Measurements from ENCODE around the gene LATS2.
"Not testable (repeated sequence)": the region's sequence is repeated elsewhere in the genome, so short reads cannot be mapped to it uniquely, and the experiment has no call there.

Gene LATS2

GRCh38 chr13:20980430-20980829 lies 81.0 kb downstream of the LATS2 start:
- Mint-ChIP-seq H3K4me1 (no peaks in the 10 kb centered on the region), H3K36me3 (peaks cover 14 to 18% of the 10 kb centered on the region in 2 donors), H3K27me3 (no peaks in the 10 kb centered on the region), H3K4me3 (no peak overlapping the region), H3K9me3 (no peaks in the 10 kb centered on the region), H3K27ac (no peak overlapping the region)
- ATAC-seq (replicated peaks) (no peak), DNase-seq (no peak)

- Mint-ChIP-seq H3K4me1 (no peaks in the 10 kb centered on the region), H3K9me3 (no peaks in the 10 kb centered on the region), H3K4me3 (no peak overlapping the region), H3K27ac (no peak overlapping the region), H3K27me3 (no peaks in the 10 kb centered on the region), H3K36me3 (peaks cover 22 to 24% of the 10 kb centered on the region in 2 donors)
- no peak for DNase-seq
- no peak for ATAC-seq (replicated peaks)
Measured at GRCh38 chr13:20977394-20977793, 84.0 kb downstream of the LATS2 start.

GRCh38 chr13:20974981-20975585 lies 86.3 kb downstream of the LATS2 start:
- no peak for ATAC-seq (replicated peaks)
- Mint-ChIP-seq H3K36me3 (peaks cover 10 to 16% of the 10 kb centered on the region in 2 donors), H3K4me3 (no peak overlapping the region), H3K9me3 (no peaks in the 10 kb centered on the region), H3K27me3 (no peaks in the 10 kb centered on the region), H3K4me1 (no peaks in the 10 kb centered on the region), H3K27ac (no peak overlapping the region)
- no peak for DNase-seq

DNA sequence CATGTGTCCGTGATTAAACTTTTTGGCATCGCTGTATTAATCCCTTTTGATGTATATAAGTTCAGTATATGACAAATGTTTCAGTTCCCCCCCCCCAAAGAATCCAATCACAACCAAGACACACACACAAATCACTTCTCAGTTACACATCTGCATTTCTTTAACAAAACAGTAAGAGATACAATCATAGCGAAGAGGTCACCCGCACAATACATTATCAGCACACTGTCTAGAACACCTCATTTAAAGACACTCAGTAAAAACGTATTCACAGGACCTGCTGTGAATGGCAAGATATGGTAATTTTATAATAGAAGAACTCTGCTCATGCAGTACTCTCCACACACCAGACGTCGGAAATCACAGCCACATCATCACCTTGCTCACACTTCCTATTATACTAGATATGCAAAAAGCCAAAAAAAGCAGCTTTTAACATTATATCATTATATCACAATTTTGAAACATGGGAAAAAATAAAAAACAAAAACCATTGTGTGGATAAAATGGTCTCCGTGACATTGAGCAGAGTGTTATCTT lies 87.4 kb downstream of the LATS2 start:
- Mint-ChIP-seq H3K27ac (no peak overlapping the region), H3K4me3 (no peak overlapping the region), H3K36me3 (peaks cover 10 to 16% of the 10 kb centered on the region in 2 donors), H3K9me3 (no peaks in the 10 kb centered on the region), H3K4me1 (peaks cover 0 to under 1% of the 10 kb centered on the region in 2 donors), H3K27me3 (no peaks in the 10 kb centered on the region)
- ATAC-seq (replicated peaks) (no peak), DNase-seq (no peak)

GRCh38 chr13:20972731-20973130 lies 88.7 kb downstream of the LATS2 start:
- H3K36me3 Mint-ChIP-seq, result peaks cover 10 to 16% of the 10 kb centered on the region in 2 donors
- peaks cover 0 to 6% of the 10 kb centered on the region in 2 donors for H3K4me1 Mint-ChIP-seq
- no peaks in the 10 kb centered on the region for H3K27me3 Mint-ChIP-seq
- no peak overlapping the region for H3K27ac Mint-ChIP-seq
- no peak for DNase-seq
- no peaks in the 10 kb centered on the region for H3K9me3 Mint-ChIP-seq
- ATAC-seq (replicated peaks), result no peak
- no peak overlapping the region for H3K4me3 Mint-ChIP-seq

DNA sequence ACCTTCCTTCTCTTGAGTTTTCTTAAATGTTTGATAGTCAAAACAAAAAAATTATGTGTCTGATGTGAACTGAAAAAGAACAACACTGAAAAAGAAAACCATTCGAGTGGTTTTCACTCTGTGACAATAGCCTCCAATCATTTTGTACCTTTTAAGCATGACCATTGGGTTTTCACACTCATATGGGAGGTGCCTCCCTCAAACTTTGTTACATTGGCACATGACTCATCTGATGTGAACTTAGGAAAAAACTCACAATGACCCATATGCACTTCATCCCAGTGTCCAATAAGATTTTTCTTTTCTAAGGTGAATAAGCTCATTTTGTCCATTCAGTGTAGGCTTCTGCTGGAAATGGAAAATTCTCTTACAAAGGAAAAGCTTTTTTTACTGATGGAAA lies 92.2 kb downstream of the LATS2 start:
- H3K9me3 Mint-ChIP-seq, result no peaks in the 10 kb centered on the region
- DNase-seq (no peak), ATAC-seq (replicated peaks) (no peak)
- H3K36me3 Mint-ChIP-seq, result peaks cover 3 to 5% of the 10 kb centered on the region in 2 donors
- no peak overlapping the region for H3K4me3 Mint-ChIP-seq
- H3K4me1 Mint-ChIP-seq, result peaks cover 0 to 6% of the 10 kb centered on the region in 2 donors
- H3K27ac Mint-ChIP-seq, result no peak overlapping the region
- peaks cover 0 to 3% of the 10 kb centered on the region in 2 donors for H3K27me3 Mint-ChIP-seq

GRCh38 chr13:20968745-20969144 lies 92.6 kb downstream of the LATS2 start:
- H3K36me3 Mint-ChIP-seq, result peaks cover 0 to 2% of the 10 kb centered on the region in 2 donors
- H3K9me3 Mint-ChIP-seq, result no peaks in the 10 kb centered on the region
- H3K4me1 Mint-ChIP-seq, result peaks cover 0 to 6% of the 10 kb centered on the region in 2 donors
- peaks cover 0 to 3% of the 10 kb centered on the region in 2 donors for H3K27me3 Mint-ChIP-seq
- no peak overlapping the region for H3K27ac Mint-ChIP-seq
- DNase-seq, result no peak
- H3K4me3 Mint-ChIP-seq, result no peak overlapping the region
- ATAC-seq (replicated peaks), result no peak

DNA sequence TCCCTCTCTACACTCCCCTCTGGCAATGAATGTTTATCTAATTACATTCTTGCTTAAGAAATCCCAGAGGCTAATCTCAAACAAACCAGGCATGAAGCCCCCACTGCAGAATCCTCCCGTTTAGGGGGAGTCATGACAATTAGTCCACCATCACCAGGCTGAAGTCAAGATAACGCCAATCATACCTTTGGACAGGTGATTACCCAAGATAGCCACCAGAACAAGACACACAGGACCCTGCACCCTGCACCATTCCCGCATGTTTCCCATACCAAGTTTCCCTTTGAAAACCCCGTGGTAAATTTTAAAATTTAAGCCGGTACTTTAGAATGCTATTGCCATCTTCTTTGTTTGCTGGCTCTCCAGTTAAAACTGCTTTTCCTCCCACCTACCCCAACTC lies 94.0 kb downstream of the LATS2 start:
- H3K36me3 Mint-ChIP-seq, result no peaks in the 10 kb centered on the region
- DNase-seq (no peak), ATAC-seq (replicated peaks) (no peak)
- H3K4me1 Mint-ChIP-seq, result peaks cover 0 to 6% of the 10 kb centered on the region in 2 donors
- H3K27me3 Mint-ChIP-seq, result peaks cover 0 to 3% of the 10 kb centered on the region in 2 donors
- H3K27ac Mint-ChIP-seq, result no peak overlapping the region
- H3K4me3 Mint-ChIP-seq, result no peak overlapping the region
- no peaks in the 10 kb centered on the region for H3K9me3 Mint-ChIP-seq

- Mint-ChIP-seq H3K9me3 (no peaks in the 10 kb centered on the region), H3K4me1 (peaks cover 0 to 13% of the 10 kb centered on the region in 2 donors), H3K36me3 (no peaks in the 10 kb centered on the region), H3K4me3 (no peak overlapping the region), H3K27me3 (peaks cover 0 to 13% of the 10 kb centered on the region in 2 donors), H3K27ac (no peak overlapping the region)
- ATAC-seq (replicated peaks) (no peak), DNase-seq (no peak)
Measured at GRCh38 chr13:20964904-20965303, 96.5 kb downstream of the LATS2 start.

- H3K4me3 Mint-ChIP-seq; H3K27ac Mint-ChIP-seq; H3K9me3 Mint-ChIP-seq; ATAC-seq (replicated peaks); DNase-seq; H3K36me3 Mint-ChIP-seq; H3K4me1 Mint-ChIP-seq: not testable (repeated sequence)
- H3K27me3 Mint-ChIP-seq, result peaks cover 0 to 17% of the 10 kb centered on the region in 2 donors
Measured at GRCh38 chr13:20961663-20962062, 99.7 kb downstream of the LATS2 start.

DNA sequence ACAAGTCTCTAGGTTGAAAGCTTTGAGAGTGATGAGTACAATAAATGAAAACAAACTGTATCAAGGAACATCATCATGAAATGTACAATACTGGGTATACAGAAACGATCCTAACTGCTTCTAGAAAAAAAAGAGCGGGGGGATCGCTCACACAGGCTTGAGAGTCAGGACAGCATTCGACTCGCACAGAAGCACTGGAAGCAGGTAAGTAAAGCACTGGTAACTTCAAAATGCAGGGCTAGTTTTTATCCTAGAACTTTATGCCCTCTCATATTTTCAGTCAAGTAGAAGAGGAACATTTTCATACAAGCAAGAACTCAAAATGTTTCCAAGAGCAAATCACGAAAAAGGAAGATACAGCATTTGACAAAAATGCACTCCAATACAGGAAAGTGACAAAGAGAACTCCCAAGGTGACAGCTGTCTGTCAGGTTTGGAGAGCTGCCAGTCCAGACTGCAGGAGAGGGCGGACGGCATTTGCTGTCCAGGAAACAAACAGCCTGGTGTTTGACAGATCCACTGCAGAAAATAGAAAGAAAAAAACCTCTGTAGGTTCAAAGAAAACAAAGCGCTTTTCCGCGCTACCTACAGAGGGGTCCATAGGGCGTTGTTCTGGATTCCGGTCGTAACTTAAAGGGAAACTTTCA lies 100.6 kb downstream of the LATS2 start:
- Mint-ChIP-seq H3K36me3 (no peaks in the 10 kb centered on the region), H3K4me3 (peak overlapping the region in 1 of 2 donors; percentile 18)
- no peak for ATAC-seq (replicated peaks)

GRCh38 chr13:20957049-20957620 lies 104.3 kb downstream of the LATS2 start:
- ATAC-seq (replicated peaks); H3K4me1 Mint-ChIP-seq; H3K9me3 Mint-ChIP-seq; H3K36me3 Mint-ChIP-seq; DNase-seq; H3K4me3 Mint-ChIP-seq; H3K27ac Mint-ChIP-seq: not testable (repeated sequence)
- H3K27me3 Mint-ChIP-seq, result peaks cover 0 to 15% of the 10 kb centered on the region in 2 donors

More for the DNA sequence above, 100.6 kb downstream of the LATS2 start:
- Mint-ChIP-seq H3K9me3 (no peaks in the 10 kb centered on the region), H3K27me3 (peaks cover 0 to 17% of the 10 kb centered on the region in 2 donors), H3K27ac (no peak overlapping the region), H3K4me1 (peaks cover 0 to 6% of the 10 kb centered on the region in 2 donors)
- no peak for DNase-seq

GRCh38 chr13:20955496-20955895 lies 105.9 kb downstream of the LATS2 start:
- DNase-seq (no peak), ATAC-seq (replicated peaks) (no peak)
- no peak overlapping the region for H3K27ac Mint-ChIP-seq
- H3K36me3 Mint-ChIP-seq, result no peaks in the 10 kb centered on the region
- peaks cover 0 to under 1% of the 10 kb centered on the region in 2 donors for H3K4me1 Mint-ChIP-seq
- no peak overlapping the region for H3K4me3 Mint-ChIP-seq
- no peaks in the 10 kb centered on the region for H3K9me3 Mint-ChIP-seq
- H3K27me3 Mint-ChIP-seq, result peaks cover 0 to 9% of the 10 kb centered on the region in 2 donors

GRCh38 chr13:20953245-20953931 lies 108.0 kb downstream of the LATS2 start:
- H3K27ac Mint-ChIP-seq, result no peak overlapping the region
- peaks cover 3 to 12% of the 10 kb centered on the region in 2 donors for H3K27me3 Mint-ChIP-seq
- ATAC-seq (replicated peaks) (no peak), DNase-seq (no peak)
- no peaks in the 10 kb centered on the region for H3K4me1 Mint-ChIP-seq
- H3K4me3 Mint-ChIP-seq, result no peak overlapping the region
- H3K36me3 Mint-ChIP-seq, result no peaks in the 10 kb centered on the region
- H3K9me3 Mint-ChIP-seq, result no peaks in the 10 kb centered on the region
